HG03521 (cell line): ENCODE data around the gene EDN2.

Source experiments
- ATAC-seq: cut with Tn5 transposase; IDR thresholded peaks from one replicate; pipeline ENCODE4 v1.9.1; 2021; ENCODE audit warnings: mild to moderate bottlenecking, moderate library complexity; ENCODE audit not compliant: unreplicated experiment

The EDN2 gene

GRCh38 chr1:41468122-41468762, 16.2 kb downstream of the EDN2 start:
- no peak for ATAC-seq

GRCh38 chr1:41467673-41468072, 16.8 kb downstream of the EDN2 start:
- no peak for ATAC-seq

GRCh38 chr1:41466146-41466545, 18.3 kb downstream of the EDN2 start:
- ATAC-seq = no peak

DNA sequence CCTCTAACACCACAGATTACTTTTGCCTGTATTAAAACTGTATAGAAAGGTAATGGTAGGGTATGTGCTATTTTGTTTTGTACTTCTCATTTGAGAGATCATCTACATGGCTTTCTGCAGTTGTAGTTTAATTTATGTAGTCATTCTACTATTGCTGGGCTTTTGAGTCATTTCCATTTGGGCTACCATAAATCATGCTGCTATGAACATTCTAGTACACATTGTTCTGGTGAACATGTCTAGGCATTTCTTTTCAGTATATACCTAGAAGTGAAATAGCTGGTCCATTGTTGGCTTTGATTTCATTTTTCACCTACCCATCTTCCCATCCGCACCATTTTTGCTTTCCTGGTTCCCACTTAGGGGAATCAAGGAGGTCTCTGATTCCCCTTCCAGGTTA, 18.7 kb downstream of the EDN2 start:
- no peak for ATAC-seq

DNA sequence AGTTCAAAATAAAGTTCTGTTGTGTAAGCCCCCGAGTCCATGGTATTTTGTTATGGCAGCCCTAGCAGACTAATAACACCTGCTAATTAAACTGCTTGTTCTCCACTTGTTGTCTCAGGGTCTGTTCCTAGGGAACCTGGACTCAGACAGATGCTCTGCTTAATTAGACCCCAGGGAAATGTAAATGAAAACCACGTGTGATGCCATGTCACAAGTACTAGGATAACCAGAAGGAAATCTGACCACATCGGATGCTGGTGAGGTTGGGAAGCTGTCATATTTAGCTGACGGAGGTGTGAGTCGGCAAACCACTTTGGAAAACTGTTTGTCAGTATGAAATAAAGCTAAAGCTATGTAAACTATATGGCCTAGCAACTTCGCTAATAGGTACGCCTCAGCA, 19.6 kb downstream of the EDN2 start:
- ATAC-seq = no peak

GRCh38 chr1:41463516-41463915, 21.0 kb downstream of the EDN2 start:
- ATAC-seq = no peak

DNA sequence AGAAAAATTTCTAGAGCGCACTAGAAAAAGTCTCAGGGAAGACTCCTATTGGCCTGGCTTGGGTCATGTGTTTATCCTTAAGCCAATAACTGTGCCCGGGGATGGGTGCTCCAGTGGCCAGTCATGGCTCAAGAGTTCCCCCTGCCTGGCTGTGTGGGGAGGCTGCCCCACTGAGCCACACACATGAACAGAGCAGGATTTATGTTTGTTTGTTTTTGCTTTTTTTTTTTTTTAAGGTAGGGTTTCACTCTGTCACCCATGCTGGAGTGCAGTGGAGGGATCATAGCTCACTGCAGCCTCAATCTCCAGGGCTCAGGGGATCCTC, 21.8 kb downstream of the EDN2 start:
- ATAC-seq = no peak

DNA sequence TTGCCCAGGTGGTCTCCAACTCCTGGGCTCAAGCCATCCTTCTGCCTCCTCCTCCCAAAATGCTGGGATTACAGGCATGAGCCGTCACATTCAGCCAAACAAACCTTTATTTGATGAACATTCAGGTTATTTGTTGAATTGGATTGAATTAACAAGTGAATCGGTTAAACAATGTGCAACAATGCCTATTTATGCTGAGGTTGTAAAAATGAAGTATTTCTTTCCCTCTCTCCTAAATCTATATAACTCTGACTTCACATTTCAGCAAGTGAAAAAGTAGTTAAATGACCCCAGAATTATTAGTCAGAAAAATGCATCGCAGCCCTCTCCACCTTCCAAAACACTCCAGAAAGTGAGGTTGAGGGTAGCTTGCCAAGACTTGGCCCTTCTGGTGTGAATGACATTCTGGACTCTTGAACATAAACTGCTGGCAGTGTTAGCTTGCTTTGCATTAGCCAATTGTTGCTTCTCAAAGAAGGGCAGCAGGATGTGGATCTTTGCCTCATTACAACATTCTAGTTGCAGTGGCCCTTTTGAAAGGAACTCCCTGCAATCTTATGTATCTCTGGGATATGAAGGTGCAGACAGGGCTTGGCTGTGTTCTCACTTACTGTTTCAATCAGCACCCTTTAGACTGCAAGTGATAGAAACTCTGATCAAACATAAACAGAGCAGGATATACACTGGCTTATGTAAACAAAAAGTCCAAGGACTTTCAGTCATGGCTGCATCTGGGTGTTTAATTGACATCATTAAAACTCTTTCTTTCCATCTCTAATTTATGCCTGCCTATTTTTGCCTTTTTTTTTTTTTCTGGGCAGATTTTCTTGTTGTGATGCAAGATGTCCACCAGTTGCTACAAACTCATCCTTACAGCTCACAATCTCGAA, 22.4 kb downstream of the EDN2 start:
- ATAC-seq = no peak

DNA sequence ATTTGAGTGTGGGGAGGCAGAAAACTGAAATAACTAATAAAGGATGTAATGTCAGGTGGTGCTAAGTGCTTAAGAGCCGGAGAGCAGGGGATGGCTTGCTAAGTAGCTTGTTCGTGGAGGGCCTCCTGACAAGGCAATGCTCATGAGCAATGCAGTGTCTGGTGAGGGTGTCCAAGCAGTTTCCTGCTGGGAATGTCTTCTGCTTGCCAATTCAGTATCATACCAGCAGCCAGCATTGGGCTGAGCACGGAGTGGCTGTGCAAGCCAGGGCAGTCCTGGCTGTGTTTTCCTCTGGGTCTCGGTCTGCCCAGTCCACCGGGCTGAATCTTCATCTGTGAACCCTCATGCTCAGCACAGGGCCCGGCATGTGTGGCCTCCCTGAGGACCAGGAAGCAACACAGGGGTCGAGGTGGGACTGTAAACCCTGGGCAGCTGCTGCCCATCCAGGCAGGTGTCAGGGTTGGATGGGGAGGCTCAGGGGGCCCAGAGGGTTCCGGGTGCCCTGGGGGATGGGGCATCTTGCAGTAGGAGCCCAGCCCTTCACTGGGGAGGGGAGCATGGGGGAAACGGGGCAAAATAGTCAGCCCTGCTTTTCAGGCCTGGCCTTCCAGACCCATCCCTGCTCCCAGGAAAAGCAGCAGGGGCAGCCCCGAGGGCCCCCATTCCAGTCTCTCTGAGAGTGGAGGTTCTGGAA, 27.5 kb downstream of the EDN2 start:
- no peak for ATAC-seq

- no peak for ATAC-seq
Measured at GRCh38 chr1:41455479-41456332, 28.8 kb downstream of the EDN2 start.

DNA sequence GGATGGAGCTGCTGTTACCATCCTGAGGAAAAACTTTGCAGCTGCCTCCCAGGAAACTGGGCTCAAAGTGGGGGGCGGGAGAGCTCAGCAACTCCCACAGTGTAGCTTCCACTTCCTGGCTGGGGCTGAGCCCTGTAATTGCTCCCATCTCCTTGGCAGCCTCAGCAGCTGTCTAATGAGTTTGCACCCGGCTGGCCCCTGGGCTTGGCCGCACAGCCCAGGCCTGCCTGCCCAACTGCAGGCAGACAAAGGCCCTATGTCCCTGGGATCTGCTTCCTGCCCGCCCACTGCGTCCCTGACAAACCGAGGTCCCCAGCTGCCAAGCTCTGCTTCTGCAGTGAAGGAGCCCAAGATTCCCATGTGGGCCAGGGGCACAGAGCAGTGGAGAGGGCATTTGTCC, 30.1 kb downstream of the EDN2 start:
- ATAC-seq = no peak

GRCh38 chr1:41452704-41453290, 31.7 kb downstream of the EDN2 start:
- ATAC-seq = no peak

GRCh38 chr1:41450747-41451285, 33.7 kb downstream of the EDN2 start:
- ATAC-seq = no peak

GRCh38 chr1:41449326-41449921, 35.1 kb downstream of the EDN2 start:
- no peak for ATAC-seq

DNA sequence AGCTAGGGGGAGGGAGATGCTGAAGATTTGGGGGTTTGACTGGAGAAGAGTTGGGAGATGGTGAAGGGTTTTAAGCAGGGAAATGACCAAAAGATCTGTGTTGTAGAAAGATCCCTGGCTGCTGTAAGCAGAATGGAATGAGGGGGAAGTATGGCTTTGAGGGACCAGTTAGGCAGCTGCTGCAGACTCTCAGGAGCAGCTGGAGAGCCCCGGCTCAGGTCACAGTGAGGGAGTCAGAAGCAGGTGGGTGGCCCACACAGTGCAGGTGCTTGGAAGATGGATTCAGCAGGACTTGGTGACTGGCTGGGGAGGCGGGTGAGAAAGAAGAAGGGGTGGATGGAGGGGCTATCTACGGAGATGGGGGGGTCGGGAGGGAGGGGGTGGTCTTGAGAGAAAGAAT, 35.7 kb downstream of the EDN2 start:
- ATAC-seq = no peak

DNA sequence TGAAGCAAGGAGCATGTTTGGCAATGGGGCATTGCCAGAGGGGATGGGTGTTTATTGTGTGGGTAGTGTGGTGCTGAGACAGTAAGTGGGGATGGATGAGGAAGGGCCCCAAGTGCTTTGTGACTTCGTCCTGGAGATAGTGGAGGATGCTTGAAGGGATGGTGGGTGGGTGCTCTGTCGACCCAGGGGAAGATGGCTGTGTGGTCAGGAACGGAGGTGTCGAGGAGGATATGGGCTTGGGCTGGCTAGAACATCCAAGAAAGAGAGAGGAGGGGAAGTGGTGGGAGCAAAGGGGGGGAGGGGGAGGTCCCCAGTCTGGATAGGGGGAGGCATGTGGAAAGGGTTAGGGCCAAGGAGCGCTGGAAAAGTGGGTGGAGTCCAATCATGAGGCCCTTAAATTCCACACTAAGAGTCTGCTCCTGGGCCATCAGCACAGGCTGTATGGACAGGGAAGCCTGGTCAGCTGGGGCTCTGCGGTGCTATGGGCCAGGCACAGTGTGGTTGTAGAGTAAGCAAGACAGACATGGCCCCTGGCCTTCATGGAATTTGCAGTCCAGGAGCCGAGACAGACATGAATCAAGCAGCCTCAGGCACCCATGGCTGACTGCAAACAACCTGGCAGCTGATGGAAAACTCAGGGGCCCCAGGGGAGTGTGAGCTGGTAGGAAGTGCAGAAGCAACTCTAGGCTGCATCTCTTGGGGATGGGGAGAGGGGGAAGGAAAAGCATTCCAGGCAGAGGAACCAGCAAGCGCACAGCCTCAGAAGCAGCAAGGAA, 36.3 kb downstream of the EDN2 start:
- ATAC-seq = no peak

GRCh38 chr1:41446851-41447610, 37.5 kb downstream of the EDN2 start:
- no peak for ATAC-seq

DNA sequence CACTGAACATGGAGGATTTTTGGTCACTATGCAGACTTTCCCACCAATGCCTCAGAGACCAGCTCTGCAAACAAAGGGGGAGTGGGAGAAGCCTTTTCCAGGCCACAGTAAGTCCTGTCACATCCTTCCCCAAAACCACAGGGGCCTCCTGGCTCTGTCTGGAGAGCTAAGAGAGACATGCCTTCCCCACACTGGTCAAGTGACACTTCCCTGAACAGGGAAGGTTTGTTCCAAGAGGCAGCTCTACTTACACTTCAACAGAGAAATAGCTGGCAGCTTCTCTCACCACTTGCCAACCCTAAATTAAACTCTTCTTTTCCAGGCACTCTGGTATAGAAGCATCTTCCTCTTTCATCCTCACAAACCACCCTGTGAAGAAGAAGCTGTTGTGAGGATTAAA, 39.7 kb downstream of the EDN2 start:
- ATAC-seq = no peak

- no peak for ATAC-seq
Measured at GRCh38 chr1:41444246-41444645, 40.2 kb downstream of the EDN2 start.
